HG02763 (cell line): ENCODE results near the gene TAP1.
"Not testable (repeated sequence)": the region's sequence is repeated elsewhere in the genome, so short reads cannot be mapped to it uniquely, and the experiment has no call there.

Experiments
- ATAC-seq: cut with Tn5 transposase; IDR thresholded peaks from one replicate; pipeline ENCODE4 v1.9.1; 2021; ENCODE audit warnings: mild to moderate bottlenecking, moderate library complexity; ENCODE audit not compliant: unreplicated experiment

The TAP1 gene

GRCh38 chr6:32805404-32805803, 48.1 kb downstream of the TAP1 start:
- not testable (repeated sequence) for ATAC-seq

GRCh38 chr6:32803416-32803815, 50.1 kb downstream of the TAP1 start:
- no peak for ATAC-seq

- no peak for ATAC-seq
Observed at GRCh38 chr6:32799740-32800139, 53.8 kb downstream of the TAP1 start.

GRCh38 chr6:32799168-32799567, 54.3 kb downstream of the TAP1 start:
- ATAC-seq: no peak

GRCh38 chr6:32796848-32797776, 56.4 kb downstream of the TAP1 start:
- ATAC-seq: no peak
